Peyer's patch (tissue), 4 donors: ENCODE results near the gene NEK3.

Experiments used
- CTCF ChIP-seq, 6 experiments: fragments of 450-650 bp in 4 of 6; fragments of 200-600 bp in 2 of 6; sonication (generic) in 1 of 6; IDR thresholded peaks; one replicate each; pipeline ENCODE4 v1.5.1; 2017 to 2019; ENCODE audit warnings: antibody characterized with exemption in 6 of 6, mild to moderate bottlenecking in 3 of 6, moderate library complexity in 1 of 6
- POLR2A ChIP-seq, 2 donors: fragments of 450-650 bp; IDR thresholded peaks; one replicate each; pipeline ENCODE4 v1.5.1; 2017; ENCODE audit warnings: antibody characterized with exemption in 2 of 2, mild to moderate bottlenecking in 2 of 2, moderate library complexity in 2 of 2

DNA sequence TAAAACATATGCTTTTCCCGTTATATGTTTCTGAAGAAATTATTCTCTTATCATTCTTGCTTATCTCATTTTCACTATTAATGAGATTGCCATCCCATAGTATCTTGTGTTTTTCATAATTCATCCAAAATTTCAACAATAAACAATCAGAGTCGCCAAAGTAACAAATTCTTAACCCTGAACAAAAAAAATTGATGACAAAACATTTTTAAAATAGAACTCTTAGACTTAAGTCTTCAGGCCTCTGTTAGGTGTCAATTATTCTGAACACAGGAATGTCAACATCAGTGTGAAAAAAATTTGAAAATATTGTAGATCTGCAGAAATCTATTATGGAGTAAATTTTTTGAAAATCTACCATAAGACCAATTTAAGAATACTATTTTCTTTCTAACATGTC is 67.9 kb downstream of the NEK3 start:
- no peak for TF ChIP-seq CTCF (IDR thresholded peaks at IDR 0.05)
- TF ChIP-seq POLR2A (IDR thresholded peaks at IDR 0.05), result no peak
